Neural cell (in vitro differentiated cells): ENCODE data around the gene GPLD1. TPM values are rescaled to one million over a fixed set of nuclear protein-coding genes. Genes with fewer than 3 reads are reported as not detected.

Experiments used
- H2AFZ ChIP-seq: fragments of 200-600, 300-800 bp; sonication (generic), shearing (Covaris generic); 2 replicates; pipeline ENCODE4 v1.6.0; 2014; ENCODE audit warnings: low read depth, mild to moderate bottlenecking, antibody characterized with exemption, low read length, moderate library complexity
- H3F3A ChIP-seq: fragments of 200-600 bp; shearing (Covaris generic); 2 replicates; pipeline ENCODE4 v1.6.1; 2016; ENCODE audit warnings: mild to moderate bottlenecking, moderate library complexity, mixed read lengths, antibody characterized with exemption, low read length; ENCODE audit not compliant: insufficient read depth, poor library complexity, severe bottlenecking
- H3K27ac ChIP-seq: fragments of 200-600, 300-800 bp; sonication (generic), shearing (Covaris generic); 2 replicates; pipeline ENCODE4 v1.5.1; 2014; ENCODE audit warnings: mild to moderate bottlenecking, low read length, moderate library complexity
- H3K27me3 ChIP-seq: fragments of 300-800, 200-600 bp; sonication (generic), shearing (Covaris generic); 2 replicates; pipeline ENCODE4 v1.6.0; 2014; ENCODE audit warnings: mild to moderate bottlenecking, low read depth, low read length, moderate library complexity; ENCODE audit not compliant: insufficient read depth
- H3K36me3 ChIP-seq: fragments of 300-800, 200-600 bp; sonication (generic), shearing (Covaris generic); 2 replicates; pipeline ENCODE4 v1.5.1; 2014; ENCODE audit warnings: mild to moderate bottlenecking, antibody characterized with exemption, low read length, moderate library complexity; ENCODE audit not compliant: insufficient read depth
- H3K4me2 ChIP-seq: fragments of 300-800, 200-600 bp; sonication (generic), shearing (Covaris generic); 2 replicates; pipeline ENCODE4 v1.6.0; 2014; ENCODE audit warnings: mild to moderate bottlenecking, low read length
- H3K4me3 ChIP-seq: fragments of 300-800, 200-600 bp; sonication (generic), shearing (Covaris generic); 2 replicates; pipeline ENCODE4 v1.5.1; 2014; ENCODE audit warnings: mild to moderate bottlenecking, low read length, moderate library complexity
- H3K79me2 ChIP-seq: fragments of 200-600 bp; shearing (Covaris generic); replicated peaks from 2 replicates; pipeline ENCODE4 v1.6.0; 2014; ENCODE audit warnings: mild to moderate bottlenecking, low read length, moderate library complexity; ENCODE audit not compliant: insufficient read depth
- H3K9ac ChIP-seq: fragments of 300-800, 200-600 bp; sonication (generic), shearing (Covaris generic); 2 replicates; pipeline ENCODE4 v1.6.1; 2016; ENCODE audit warnings: mild to moderate bottlenecking, low read length, mixed read lengths
- H3K9me2 ChIP-seq: fragments of 200-600 bp; shearing (Covaris generic); 2 replicates; pipeline ENCODE4 v1.6.1; 2016; ENCODE audit warnings: mild to moderate bottlenecking, low read length, mixed read lengths; ENCODE audit not compliant: insufficient read depth
- H3K9me3 ChIP-seq: fragments of 200-600, 300-800 bp; sonication (generic), shearing (Covaris generic); 2 replicates; pipeline ENCODE4 v1.6.1; 2016; ENCODE audit warnings: mild to moderate bottlenecking, mixed run types, low read length, moderate library complexity, mixed read lengths
- H4K20me1 ChIP-seq: fragments of 200-600 bp; shearing (Covaris generic); 2 replicates; pipeline ENCODE4 v1.6.1; 2016; ENCODE audit warnings: mild to moderate bottlenecking, mixed run types; ENCODE audit not compliant: insufficient read depth
- CTCF ChIP-seq: fragments of 450-650 bp; IDR thresholded peaks from 2 replicates; pipeline ENCODE4 v1.5.1; 2014; ENCODE audit warnings: antibody characterized with exemption, mild to moderate bottlenecking, moderate library complexity; ENCODE audit not compliant: poor library complexity, severe bottlenecking
- EP300 ChIP-seq: fragments of 450-650 bp; conservative IDR thresholded peaks from 2 replicates; pipeline ENCODE4 v1.6.1; 2014; ENCODE audit warnings: antibody characterized with exemption, mild to moderate bottlenecking, moderate library complexity; ENCODE audit not compliant: poor library complexity, severe bottlenecking
- EZH2 ChIP-seq: fragments of 200-600, 300-800 bp; shearing (Covaris generic), sonication (generic); IDR thresholded peaks from 2 replicates; pipeline ENCODE4 v1.6.1; 2014; ENCODE audit warnings: antibody characterized with exemption, low read length, borderline replicate concordance, mild to moderate bottlenecking; ENCODE audit not compliant: insufficient read depth, poor library complexity, severe bottlenecking
- MXI1 ChIP-seq: fragments of 450-650 bp; conservative IDR thresholded peaks from 2 replicates; pipeline ENCODE4 v1.6.1; 2014; ENCODE audit warnings: antibody characterized with exemption, mild to moderate bottlenecking; ENCODE audit not compliant: poor library complexity, severe bottlenecking
- POLR2AphosphoS5 ChIP-seq: IDR thresholded peaks from 2 replicates; pipeline ENCODE4 v1.6.1; 2012
- RAD21 ChIP-seq: fragments of 450-650 bp; conservative IDR thresholded peaks from 2 replicates; pipeline ENCODE4 v1.6.1; 2014; ENCODE audit warnings: antibody characterized with exemption, mild to moderate bottlenecking, moderate library complexity
- REST ChIP-seq: IDR thresholded peaks from 2 replicates; pipeline ENCODE4 v1.6.1; 2012; ENCODE audit warnings: borderline replicate concordance
- SMC3 ChIP-seq: fragments of 450-650 bp; conservative IDR thresholded peaks from 2 replicates; pipeline ENCODE4 v1.6.1; 2014; ENCODE audit warnings: antibody characterized with exemption, mild to moderate bottlenecking, moderate library complexity; ENCODE audit not compliant: poor library complexity
- TAF1 ChIP-seq: IDR thresholded peaks from 2 replicates; pipeline ENCODE4 v1.6.1; 2012; ENCODE audit warnings: low read depth
- polyA plus RNA-seq: library from polyadenylated mRNA; depleted of rRNA; stranded (reverse); fragments of >200 nt; gene quantifications from 2 replicates; pipeline ENCODE4 v1.2.3, GENCODE V29; 2014

GPLD1 gene
- polyA plus RNA-seq, 1 donor from 2014 or later: 11.0 TPM

DNA sequence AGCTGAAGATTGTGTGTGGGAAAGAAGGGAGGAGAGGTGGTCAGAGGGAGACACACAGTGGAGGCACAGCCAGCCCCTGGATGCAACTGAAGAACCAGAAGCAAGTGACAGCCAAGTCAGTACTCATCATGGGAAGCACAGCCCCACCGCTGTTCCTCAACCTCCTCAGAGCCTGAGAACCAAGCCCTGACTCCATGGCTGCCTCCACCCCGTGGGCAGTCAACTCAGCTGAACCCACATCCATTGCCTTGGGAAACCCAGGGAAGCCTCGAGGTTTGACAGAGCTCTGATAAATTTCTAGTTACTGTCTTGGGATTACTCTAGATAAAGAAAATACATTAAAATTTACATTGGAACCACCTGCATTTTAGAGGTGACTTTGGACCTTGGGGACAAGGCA, 35.0 kb upstream of the GPLD1 start:
- H3F3A ChIP-seq: no peaks in the 10 kb centered on the region
- H3K79me2 ChIP-seq: no peaks in the 10 kb centered on the region
- H3K4me3 ChIP-seq: no peak overlapping the region
- no peaks in the 10 kb centered on the region for H3K9me2 ChIP-seq
- H3K9me3 ChIP-seq: no peaks in the 10 kb centered on the region
- H3K27me3 ChIP-seq: no peaks in the 10 kb centered on the region
- H2AFZ ChIP-seq: no peak overlapping the region
- no peaks in the 10 kb centered on the region for H3K36me3 ChIP-seq
- H3K9ac ChIP-seq: no peak overlapping the region
- no peak overlapping the region for H3K4me2 ChIP-seq
- TF ChIP-seq MXI1: no peak
- no peak for TF ChIP-seq CTCF
- TF ChIP-seq RAD21: no peak
- no peak for TF ChIP-seq EP300
- TF ChIP-seq TAF1: no peak
- no peak for TF ChIP-seq EZH2
- TF ChIP-seq POLR2AphosphoS5: no peak
- no peak for TF ChIP-seq SMC3
- TF ChIP-seq REST: no peak
- no peaks in the 10 kb centered on the region for H4K20me1 ChIP-seq
- no peak overlapping the region for H3K27ac ChIP-seq

- Histone ChIP-seq H4K20me1 (no peaks in the 10 kb centered on the region), H3K36me3 (no peaks in the 10 kb centered on the region), H3K9me3 (no peaks in the 10 kb centered on the region), H3K27me3 (no peaks in the 10 kb centered on the region), H3K4me3 (no peak overlapping the region), H3K9me2 (no peaks in the 10 kb centered on the region), H3F3A (no peaks in the 10 kb centered on the region), H3K9ac (no peak overlapping the region), H3K4me2 (no peak overlapping the region), H3K27ac (no peak overlapping the region), H3K79me2 (no peaks in the 10 kb centered on the region), H2AFZ (no peak overlapping the region)
- TF ChIP-seq MXI1 (no peak), EP300 (no peak), EZH2 (no peak), REST (no peak), SMC3 (no peak), POLR2AphosphoS5 (no peak), RAD21 (no peak), TAF1 (no peak), CTCF (no peak)
These were observed 33.1 kb upstream of the GPLD1 start for GRCh38 chr6:24522228-24523176.
